GM21723 (cell line): ENCODE measurements around the gene PAQR7.

Experiments used
- ATAC-seq: cut with Tn5 transposase; IDR thresholded peaks from one replicate; pipeline ENCODE4 v1.9.1; 2021; ENCODE audit warnings: mild to moderate bottlenecking, moderate library complexity; ENCODE audit not compliant: unreplicated experiment

PAQR7 gene

DNA sequence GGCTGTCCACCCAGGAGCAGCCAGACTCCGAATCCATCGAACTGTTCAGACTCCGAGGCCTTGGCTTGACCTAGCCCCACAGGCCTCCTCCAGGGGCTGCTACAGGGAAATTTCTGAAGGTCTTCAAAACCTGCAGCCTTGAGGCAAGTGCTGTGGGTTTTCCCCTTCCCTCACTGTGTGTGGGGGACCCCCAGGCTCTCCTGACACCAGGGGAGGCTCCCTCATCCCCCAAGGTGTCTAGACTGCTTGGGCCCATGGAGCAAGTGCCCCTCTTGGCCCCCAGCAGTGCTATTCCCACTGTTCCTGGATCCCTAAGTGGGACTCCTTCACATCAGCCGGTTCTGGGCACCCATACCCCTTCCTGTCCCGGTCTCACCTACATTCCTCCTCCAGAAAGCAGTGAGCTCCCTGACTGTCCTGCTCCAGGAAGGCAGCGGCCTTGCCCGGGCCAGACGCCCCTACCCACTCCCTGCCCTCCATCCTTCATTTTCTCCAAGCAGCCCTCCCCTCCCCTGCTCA, 814 bp downstream of the PAQR7 start:
- no peak for ATAC-seq

DNA sequence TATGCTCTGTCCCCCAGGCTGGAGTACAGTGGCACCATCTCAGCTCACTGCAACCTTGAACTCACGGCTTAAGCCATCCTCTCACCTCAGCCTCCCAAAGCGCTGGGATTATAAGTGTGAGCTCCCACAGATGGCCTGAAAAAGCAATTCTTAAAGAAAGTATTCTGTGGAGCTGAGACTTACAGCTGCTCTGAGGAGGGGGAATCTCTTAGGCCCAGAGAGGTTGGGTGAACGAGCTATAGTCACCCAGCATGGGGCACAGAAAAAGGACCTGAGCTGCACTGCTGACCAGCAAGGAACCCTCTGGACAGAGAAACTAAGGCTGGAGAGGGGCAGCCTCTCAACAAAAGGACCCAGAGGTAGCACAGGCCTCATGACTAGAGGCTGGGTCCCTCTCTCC, 1.3 kb downstream of the PAQR7 start:
- ATAC-seq: no peak

DNA sequence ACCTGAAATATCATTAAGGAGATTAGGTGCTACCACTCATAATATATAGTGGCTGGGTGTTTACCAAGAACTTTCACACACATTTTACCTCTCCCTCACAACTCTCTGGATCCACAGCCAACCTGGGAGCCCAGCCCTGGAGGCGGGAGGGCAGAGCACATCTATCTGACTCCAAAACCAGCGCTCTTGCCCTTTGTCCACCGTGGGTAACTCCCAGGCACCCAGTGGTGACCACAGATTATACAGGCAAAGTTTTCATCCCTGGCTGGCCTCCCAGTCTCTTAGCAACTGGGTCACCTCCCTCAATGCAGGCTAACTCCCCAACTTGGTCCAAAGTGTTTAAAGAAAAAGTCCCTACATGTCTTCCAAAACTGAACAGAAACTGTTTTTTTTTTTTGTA, 2.4 kb downstream of the PAQR7 start:
- no peak for ATAC-seq

DNA sequence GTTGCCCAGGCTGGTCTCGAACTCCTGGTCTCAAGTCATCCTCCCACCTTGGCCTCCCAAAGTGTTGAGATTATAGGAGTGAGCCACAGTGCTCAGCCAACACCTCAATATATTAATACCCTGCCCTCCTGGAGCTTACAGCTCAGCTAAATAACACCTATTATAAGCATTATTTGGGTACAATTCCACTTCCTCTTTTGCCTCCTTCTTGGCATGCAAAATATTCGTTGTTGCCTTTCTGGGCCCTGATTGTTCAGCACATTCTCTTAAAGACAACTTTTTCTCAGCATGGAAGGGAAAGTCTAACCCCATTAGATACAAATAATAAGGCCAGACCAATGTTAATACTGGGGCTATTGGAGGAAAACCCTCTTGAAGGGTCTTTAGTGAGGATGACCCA, 2.8 kb downstream of the PAQR7 start:
- no peak for ATAC-seq

DNA sequence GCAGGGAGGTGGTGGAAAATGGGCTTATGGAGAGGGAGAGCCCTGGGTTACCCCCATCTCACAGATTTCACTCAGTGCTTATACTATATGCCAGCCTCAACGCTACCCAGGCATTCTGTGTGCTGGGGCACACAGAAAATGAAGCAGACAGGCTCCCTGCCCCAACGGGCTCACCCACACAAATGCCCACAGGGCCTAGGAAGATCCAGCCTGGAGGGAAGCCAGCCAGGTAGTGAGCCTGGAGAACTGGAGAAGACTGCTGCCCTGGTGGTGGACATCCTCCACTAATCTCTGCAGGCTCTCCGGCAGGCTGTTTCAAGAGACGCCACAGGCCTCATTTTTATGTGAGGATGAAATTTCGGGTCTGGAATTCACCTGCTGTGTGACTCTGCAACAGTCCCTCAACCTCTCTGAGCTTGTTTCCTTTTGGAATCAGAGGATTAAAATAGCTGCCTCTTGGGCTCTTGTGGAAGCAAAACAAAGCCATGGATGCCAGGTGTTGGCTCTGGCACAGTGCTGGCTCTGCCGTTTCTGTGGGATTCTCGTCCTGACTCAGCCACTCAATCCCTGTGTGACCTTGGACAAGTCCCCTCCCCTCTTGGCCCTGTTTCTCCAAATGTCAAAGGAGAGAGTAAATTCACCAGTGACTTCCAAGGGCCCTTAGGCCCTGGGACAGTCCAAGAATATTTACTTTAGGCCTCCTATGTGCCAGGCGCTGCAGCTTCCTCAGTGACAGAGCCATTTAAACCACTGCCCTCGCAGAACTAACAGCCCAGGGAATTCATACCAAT, 3.6 kb downstream of the PAQR7 start:
- ATAC-seq: no peak

DNA sequence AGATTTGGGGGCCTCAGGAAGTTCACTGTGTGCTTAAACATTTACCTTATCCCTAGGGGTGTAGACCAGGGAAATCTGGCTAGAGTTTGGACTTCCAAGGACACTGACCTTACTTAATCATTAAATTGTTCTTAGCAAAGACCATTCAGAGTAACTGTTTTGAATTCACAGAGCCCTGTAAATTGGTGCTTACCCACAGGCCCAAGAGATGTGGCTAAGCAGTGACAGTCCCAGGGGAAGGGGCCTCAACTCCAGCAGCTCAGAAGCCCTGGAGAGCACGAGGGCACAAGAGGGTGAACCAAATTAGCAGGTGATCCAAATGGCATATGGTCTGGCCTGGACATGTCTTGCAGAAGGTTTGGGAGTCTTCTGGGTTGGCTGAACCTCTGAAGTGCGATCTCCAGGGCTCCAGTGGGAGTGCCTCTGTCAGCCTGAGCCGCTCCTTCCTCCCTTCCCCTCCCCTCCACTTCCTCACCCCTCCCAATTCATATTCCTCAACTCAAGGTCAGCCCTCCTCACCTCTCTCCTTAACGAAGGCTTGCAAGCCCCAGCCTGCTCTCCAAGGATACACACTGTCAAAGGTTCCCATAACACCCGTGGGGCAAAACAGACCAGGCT, 4.3 kb downstream of the PAQR7 start:
- ATAC-seq: no peak

DNA sequence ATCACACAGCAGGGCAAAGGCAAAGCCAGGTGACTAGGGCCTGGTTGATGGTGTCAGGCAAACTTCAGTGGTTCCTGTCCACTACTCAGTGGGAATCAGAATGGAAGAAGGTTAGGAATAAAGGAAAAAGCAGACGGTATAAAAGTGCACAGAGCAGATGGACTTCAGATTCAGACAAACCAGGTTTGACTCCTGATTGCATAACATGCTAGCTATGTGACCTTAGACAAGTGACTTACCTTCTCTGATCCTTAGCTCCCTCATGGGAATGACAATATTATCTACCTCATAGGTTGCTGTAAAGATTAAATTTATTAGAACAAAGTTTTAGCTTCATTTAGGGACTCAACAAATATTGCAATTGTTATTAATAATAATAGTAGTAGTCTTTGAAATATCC, 4.9 kb downstream of the PAQR7 start:
- ATAC-seq: no peak

DNA sequence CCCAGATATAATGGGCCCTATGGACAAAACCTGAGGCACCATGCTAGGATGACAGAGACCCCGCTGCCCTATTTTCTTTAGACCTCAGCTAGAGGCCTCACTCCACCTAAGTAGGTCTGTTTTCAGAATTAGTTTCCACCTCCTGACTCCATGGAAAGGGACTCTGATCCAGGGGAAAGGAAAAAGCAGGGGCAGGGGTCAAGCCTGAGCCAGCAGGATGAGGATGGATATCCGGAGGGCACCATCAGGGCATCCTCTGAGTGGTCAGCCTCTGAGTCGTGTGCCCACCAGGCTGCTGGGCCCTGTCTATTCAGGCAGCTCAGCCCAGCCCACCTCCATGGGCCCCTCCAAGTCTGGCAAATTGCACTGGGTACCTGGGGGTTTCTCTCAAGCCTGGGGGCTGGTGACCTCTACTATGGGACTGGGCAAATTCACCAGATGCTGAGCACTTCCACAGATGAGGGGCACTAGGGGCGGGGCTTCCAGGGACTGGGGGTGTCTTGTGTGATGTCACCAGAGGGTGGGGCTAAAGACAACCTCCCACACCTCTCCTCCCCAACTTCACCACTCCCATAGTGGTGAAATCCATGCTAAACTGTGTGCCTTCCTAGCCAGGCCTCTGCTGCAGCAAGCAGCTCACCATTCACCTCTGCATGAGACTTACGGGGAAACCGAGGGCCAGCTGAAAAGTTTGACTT, 5.5 kb downstream of the PAQR7 start:
- no peak for ATAC-seq

DNA sequence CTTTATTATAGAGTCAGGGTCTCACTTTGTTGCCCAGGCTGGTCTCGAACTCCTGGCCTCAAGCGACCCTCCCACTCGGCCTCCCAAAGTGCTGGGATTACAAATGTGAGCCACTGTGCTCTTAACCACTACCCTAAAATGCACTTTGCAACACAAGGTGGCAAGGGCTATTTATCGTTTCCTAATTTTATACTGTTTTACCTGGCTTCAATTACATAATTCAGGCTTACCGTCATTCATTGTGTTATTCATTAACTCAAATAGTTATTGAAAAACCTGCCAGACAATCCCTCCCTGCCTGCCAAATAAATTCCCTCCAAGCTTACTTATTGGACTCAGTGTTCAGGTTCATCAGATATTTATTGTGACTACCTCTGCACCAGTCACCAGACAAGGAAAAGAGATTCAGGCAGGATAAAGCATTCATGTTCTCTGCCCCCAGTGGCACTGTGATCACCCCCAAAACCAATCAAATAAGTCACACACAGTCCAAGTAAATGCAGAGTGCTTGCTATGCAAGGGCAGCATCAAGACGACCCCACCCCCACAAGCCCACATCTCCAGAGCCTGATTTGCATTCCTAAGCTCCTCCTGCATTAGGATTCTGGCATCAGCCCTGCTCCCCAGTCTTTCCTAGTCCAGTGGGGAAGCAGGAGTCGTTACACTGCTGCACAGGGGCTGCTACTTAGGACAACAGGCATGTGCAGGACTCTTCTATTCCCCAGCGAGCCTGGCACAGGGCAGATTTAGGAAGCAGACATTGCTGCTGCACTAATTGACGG, 8.1 kb downstream of the PAQR7 start:
- ATAC-seq: no peak

DNA sequence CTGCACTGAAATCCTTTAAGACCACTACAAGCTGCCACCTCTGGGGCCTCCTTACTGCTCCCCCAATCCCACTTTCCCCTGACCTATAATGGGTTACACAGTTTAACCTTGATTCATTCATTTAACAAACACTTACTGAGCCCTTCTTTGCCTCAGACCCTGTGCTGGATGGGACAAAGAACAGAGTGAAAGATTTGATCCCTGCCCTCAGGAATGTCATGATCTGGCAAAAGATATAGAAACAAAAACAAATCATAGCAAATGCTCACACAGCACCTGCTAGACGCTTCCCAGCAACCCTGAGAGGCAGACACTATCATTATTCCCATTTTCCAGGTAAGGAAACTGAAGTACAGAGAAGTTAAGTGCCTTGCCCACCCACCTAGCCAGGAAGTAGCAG, 9.2 kb downstream of the PAQR7 start:
- no peak for ATAC-seq

DNA sequence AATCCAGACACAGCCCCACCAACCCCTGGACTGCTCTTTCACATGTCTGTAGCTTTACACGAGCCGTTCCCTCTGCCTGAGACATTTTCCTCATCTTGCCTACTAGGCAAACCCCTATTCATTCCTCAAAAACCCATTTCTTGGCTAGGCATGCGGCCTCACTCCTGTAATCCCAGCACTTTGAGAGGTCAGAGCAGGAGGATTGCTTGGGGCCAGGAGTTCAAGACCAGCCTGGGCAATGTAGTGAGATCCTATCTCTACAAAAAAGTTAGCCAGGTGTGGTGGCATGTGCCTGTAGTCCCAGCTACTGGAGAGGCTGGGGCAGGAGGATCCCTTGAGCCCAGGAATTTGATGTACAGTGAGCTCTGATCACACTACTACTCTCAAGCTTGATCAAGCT, 11.1 kb downstream of the PAQR7 start:
- no peak for ATAC-seq

DNA sequence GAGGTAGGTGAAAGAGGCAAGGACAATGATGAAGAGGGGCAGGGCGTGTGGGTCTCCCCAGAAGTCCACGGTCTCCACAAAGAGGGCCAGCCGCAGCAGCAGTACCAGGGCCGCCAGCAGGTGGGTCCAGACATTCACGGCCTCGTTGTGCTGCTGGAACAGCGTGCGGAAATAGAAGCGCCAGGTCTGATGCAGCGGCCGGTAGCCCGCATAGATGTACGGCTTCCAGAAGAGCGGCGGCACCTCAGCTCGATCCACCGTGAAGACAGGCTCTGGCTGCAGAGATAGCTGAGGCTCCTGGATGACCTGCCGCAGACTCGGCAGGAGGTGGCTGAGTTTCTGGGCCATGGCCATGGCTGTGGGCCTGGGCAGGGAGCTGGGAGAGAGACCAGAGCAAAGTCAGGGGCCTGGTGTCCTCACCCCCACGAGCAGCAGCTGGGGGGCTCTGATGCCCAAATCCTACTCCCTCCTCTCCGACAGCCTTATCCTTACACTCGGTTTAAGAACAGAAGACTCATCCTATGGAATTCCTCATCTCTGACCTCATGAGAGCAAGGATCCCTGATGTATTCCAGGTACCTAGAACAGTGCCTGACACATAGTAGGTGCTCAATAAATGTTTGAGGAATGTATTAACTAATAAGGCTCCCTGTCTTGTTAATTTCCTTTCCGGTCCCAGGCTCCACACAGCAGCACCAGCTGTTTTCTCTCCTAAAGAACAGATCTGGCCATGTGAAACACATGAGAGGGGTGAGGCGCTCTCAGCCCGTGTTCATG, 11.8 kb downstream of the PAQR7 start:
- ATAC-seq: no peak

DNA sequence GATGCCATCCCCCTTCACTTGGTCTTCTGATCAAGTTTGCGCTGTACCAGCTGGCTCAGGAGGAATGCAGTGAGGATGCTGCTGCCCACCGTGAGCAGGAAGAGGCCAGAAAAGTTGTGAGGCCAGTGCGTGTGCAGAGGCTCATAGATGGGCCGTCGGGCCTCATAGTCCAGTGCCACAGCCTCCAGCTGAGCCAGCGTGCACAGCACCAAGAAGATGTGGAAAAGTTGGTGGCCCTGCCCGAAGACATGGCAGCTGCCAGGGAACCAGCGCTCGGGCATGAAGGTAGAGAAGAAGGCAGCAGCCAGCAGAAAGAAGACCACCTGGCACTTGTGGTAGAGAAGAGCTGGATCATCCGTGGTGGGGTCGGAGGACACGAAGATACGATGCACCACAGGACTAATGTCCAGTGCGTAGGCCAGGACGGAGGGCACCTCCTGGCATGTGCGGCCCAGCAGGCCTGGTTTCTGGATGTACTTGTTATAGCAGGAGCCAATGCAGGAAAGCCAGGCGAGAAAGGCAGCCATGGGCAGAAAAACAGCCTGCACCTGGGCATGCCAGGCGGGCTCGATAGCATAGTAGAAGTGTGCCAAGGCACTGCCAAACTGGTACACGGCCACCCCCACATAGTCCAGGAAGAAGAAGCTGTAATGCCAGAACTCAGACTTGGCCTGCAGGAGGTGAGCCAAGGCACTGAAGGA, 12.6 kb downstream of the PAQR7 start:
- ATAC-seq: no peak

DNA sequence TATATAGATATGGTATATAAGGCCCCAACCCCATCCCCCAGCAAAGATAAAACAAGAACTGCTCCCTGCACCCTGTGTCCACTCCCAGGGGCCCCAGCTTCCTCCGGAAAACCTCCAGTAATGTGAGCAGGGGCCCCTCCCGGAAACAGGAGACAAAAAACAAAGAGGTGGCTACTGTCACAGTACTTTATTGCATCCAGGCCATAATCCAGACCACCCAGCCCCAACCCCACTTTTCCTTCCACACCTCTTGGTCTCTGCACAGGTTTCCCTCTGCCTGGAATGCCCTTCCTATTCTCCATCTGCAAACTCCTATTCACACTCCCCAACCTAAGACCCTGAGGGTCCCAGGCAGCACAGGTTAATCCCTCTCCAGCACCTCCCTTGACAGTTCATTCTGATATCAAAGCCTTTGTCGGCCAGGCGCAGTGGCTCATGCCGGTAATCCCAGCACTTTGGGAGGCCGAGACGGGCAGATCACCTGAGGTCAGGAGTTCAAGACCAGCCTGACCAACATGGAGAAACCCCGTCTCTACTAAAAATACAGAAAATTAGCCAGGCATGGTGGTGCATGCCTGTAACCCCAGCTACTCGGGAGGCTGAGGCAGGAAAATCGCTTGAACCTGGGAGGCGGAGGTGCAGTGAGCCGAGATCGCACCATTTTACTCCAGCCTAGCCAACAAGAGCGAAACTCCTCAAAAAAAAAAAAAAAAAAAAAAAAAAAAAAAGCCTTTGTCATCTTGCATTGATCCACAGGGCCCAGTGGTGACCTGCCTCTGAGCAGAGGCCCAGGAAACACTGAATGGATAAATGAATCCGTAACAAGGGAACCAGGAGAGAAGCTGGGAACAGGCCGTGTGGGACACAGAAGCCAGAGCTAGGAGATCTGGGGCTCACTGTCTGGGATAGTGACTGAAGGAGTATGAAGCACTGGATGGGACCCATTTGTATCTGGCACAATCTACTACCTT, 13.9 kb downstream of the PAQR7 start:
- ATAC-seq: no peak

DNA sequence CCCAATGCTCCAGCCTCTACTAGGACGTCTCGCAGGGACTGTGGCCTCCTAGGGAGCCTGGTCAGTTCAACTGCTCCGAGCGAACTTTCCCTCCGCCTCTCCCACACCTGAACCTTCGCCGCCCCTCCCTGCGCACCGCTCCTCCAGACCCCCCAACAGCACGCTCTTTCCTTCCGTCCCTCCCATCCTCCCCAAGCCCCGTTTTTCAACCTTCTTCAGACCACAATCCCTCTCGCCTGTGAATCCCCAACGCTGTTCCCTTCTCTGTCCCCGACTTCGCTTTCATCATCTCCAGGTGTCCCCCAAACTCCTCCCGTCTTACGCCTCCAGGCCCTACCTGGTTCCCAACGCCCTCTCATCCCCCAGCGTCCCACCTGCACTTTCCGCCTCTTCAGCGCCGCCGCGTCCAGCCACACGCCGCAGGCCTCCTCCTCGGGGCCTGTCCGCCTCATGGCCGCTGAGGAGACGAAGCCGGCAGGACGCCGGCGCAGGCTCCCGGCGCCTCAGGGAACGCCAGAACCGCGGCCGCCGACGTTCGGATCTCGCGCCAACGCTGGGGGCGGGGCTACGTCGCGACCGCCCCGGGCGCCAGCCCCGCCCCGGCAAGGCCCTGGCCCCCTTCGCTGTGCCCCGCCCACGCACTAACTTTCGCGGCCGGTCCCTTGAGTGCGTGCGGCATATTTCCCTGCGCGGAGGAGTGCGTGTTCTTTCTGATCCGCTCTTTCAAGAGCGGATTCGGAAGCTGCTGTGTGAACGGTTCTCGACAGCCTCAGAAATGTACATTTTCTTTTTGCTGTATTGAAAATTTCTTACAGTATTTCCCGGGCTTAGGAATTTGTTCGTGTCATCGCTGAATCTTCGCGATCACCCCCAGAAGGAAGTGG, 16.4 kb downstream of the PAQR7 start, which contains the start of gene AUNIP:
AUNIP (minus strand) TSS at position 552 of the 884 bp plus-strand sequence; CDS start at position 452, 100 bp downstream.
- ATAC-seq: peak; percentile 90

DNA sequence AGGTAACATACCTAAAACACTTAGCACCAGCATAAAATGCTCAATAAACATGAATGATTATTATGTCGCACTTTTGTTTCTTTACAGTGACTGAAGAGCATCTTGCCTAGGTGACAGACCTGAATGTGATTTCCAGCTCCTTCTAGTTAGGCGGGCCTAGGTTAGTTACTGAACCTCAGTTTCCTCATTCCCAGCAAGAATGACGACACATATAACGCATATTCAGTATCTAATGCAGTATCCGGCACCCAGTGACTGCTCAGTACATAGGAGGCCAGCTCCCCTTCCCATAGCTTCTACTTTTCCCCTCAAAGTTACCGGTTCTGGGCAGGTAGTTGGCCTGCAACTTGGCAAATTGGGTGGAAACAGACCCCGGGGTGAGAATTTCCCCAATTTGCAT, 17.0 kb downstream of the PAQR7 start:
- ATAC-seq: no peak

DNA sequence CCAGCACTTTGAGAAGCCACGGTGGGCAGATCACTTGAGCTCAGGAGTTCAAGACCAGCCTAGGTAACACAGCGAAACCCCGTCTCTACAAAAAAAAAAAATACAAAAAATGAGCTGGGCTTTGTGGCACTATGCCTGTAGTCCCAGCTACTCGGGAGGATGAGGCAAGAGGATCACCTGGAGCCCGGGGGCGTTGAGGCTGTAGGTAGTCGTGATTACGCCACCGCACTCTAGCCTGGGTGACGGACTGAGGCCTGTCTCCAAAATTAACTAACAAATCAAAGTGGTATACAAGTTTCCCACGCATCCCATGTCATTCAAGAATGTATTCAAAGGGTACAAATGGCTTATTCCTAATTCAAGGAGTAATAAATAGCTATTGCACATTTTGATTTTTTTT, 18.7 kb downstream of the PAQR7 start:
- ATAC-seq: no peak
